ENCODE data around the gene DCDC2B. TPM values are rescaled to one million over a fixed set of nuclear protein-coding genes. Genes with fewer than 3 reads are reported as not detected.

Gene DCDC2B
- total and polyA plus RNA-seq, 2 of the 13 experiments (the other 11 are each of a cell fraction or from before 2014, with no cell fraction given), result not detected

DNA sequence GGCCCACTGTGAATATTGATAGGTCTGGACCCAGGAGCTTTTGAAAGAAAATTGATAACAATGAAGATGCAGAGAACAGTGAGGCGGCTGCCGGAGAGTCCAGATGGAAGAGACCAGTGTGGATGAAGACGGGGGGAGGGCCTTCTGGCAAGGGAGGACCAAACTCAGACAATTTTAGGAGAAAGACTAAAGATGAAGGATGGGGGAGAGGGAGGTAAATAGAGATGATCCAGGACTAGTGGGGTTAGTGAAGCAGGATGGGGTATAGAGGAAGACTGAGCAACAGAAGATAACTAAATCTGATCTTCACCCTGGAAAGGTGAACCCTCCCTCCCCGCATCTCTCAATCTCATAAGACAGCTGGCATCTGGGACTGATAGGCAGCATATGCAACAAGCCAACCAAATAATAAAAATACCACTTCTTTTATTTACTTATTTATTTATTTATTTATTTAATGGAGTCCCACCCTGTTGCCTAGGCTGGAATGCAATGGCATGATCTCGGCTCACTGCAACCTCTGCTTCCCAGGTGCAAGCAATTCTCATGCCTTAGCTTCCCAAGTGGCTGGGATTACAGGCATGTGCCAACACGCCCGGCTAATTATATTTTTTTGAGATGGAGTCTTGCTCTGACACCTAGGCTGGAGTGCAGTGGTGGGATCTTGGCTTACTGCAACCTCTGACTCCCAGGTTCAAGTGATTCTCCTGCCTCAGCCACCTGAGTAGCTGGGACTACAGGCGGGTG lies 23.8 kb downstream of the DCDC2B start:
- 96% methylated on average over 8 of the region's 8 CpGs for WGBS (ENCODE audit: low lambda C conversion rate)
- Histone ChIP-seq H3K4me3 (replicated peaks in 1 of 3; ENCODE audit: insufficient read depth in 1 of 3, low read depth in 2 of 3, low read length in 3 of 3) (no peak overlapping the region), H3K27ac (ENCODE audit: extremely low read length, insufficient read depth, low read length) (no peak overlapping the region), H3K36me3 (replicated peaks in 1 of 2; ENCODE audit: control insufficient read depth in 1 of 2, insufficient read depth in 2 of 2, low read length in 2 of 2) (peaks cover 15 to 28% of the 10 kb centered on the region in 2 experiments), H3K4me1 (ENCODE audit: insufficient read depth, low read length) (peaks cover 14% of the 10 kb centered on the region), H3K27me3 (ENCODE audit: control insufficient read depth in 1 of 2, insufficient read depth in 2 of 2, low read length in 2 of 2) (no peaks in the 10 kb centered on the region), H4K20me1 (ENCODE audit: insufficient read depth, low read length) (no peaks in the 10 kb centered on the region), H3K9me3 (ENCODE audit: low read length) (no peaks in the 10 kb centered on the region), H3K4me2 (ENCODE audit: low read depth, low read length) (no peak overlapping the region), H3K9ac (ENCODE audit: insufficient read depth, low read depth, low read length) (no peak overlapping the region), H3K79me2 (ENCODE audit: insufficient read depth, low read length) (no peaks in the 10 kb centered on the region), H2AFZ (ENCODE audit: low read length) (no peak overlapping the region)
- ChIA-PET POLR2A (interaction anchor here (1.3 to 2.6 kb wide), 2 partner anchors 9 to 18 kb away, joined by 4 to 8 read pairs; partner anchors contain the start of gene LCK), CTCF (ENCODE audit: low intra/inter-chr PET ratio, low total read pairs) (no interaction called here)
- in situ Hi-C loops (cut with HindIII; ENCODE audit: extremely low pct_ligation_motif_present, low pct_unique_long_range_greater_than_20kb) (no loop called here), intact Hi-C loops (cut with micrococcal nuclease; ENCODE audit: unreplicated experiment) (no loop called here)
- DNase-seq (ENCODE audit: low spot score) (no peak), ATAC-seq (no peak), FAIRE-seq (no peak)
- no TSS peak for BruUV-seq (replicated peaks)
- no peak for TF ChIP-seq ZNF891 (CRISPR knock-in tag; IDR thresholded peaks at IDR 0.05)

DNA sequence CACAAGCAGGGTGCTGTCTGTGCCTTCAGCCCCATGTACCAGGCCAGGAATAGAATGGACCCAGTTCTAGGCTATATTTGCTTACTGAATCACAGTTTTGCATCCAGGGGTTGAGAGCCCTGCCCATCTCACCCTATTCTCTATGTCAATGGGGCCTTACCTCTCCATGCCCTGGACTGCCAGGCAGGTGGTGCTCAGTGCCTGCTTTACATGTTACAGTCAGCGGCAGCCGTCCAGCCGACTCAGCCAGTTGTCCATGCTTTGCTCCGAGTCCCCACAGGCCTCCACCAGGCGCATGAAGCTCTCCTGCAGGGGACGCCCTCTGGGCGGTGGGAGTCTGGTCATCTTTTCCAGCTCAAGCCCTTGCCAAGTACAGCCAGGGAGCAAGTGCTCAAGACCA lies 25.9 kb downstream of the DCDC2B start:
- in situ Hi-C loops (cut with HindIII; ENCODE audit: extremely low pct_ligation_motif_present, low pct_unique_long_range_greater_than_20kb) (no loop called here), intact Hi-C loops (cut with micrococcal nuclease; ENCODE audit: unreplicated experiment) (no loop called here)
- no peak overlapping the region for H3K4me2 ChIP-seq (ENCODE audit: low read depth, low read length)
- no peak overlapping the region for H3K9ac ChIP-seq (ENCODE audit: insufficient read depth, low read depth, low read length)
- no peaks in the 10 kb centered on the region for H4K20me1 ChIP-seq (ENCODE audit: insufficient read depth, low read length)
- H3K36me3 ChIP-seq (replicated peaks in 1 of 2; ENCODE audit: control insufficient read depth in 1 of 2, insufficient read depth in 2 of 2, low read length in 2 of 2), result peaks cover 4 to 14% of the 10 kb centered on the region in 2 experiments; a peak in 4 of 5 replicates
- 93% methylated on average over 4 of the region's 7 CpGs for WGBS (ENCODE audit: low lambda C conversion rate)
- TF ChIP-seq FOXA3 (CRISPR knock-in tag; IDR thresholded peaks at IDR 0.05), result no peak
- no peak for TF ChIP-seq BHLHE40 (IDR thresholded peaks at IDR 0.05; ENCODE audit: low read length)
- TF ChIP-seq NRL (CRISPR knock-in tag; IDR thresholded peaks at IDR 0.05; ENCODE audit: borderline replicate concordance), result no peak
- no peak for TF ChIP-seq DPF2 (CRISPR knock-in tag; IDR thresholded peaks at IDR 0.05; ENCODE audit: borderline replicate concordance, low read depth)
- TF ChIP-seq ZNF7 (CRISPR knock-in tag; IDR thresholded peaks at IDR 0.05), result no peak
- peak; percentile 6; the same call in 1 of the 2 replicates for TF ChIP-seq STAG1 (CRISPR knock-in tag; IDR thresholded peaks at IDR 0.05)
- TF ChIP-seq, protein P1, sequence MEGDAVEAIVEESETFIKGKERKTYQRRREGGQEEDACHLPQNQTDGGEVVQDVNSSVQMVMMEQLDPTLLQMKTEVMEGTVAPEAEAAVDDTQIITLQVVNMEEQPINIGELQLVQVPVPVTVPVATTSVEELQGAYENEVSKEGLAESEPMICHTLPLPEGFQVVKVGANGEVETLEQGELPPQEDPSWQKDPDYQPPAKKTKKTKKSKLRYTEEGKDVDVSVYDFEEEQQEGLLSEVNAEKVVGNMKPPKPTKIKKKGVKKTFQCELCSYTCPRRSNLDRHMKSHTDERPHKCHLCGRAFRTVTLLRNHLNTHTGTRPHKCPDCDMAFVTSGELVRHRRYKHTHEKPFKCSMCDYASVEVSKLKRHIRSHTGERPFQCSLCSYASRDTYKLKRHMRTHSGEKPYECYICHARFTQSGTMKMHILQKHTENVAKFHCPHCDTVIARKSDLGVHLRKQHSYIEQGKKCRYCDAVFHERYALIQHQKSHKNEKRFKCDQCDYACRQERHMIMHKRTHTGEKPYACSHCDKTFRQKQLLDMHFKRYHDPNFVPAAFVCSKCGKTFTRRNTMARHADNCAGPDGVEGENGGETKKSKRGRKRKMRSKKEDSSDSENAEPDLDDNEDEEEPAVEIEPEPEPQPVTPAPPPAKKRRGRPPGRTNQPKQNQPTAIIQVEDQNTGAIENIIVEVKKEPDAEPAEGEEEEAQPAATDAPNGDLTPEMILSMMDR (CRISPR knock-in tag; IDR thresholded peaks at IDR 0.05), result peak; percentile 36
- no peak for TF ChIP-seq WIZ (CRISPR knock-in tag; IDR thresholded peaks at IDR 0.05)
- no peak overlapping the region for H3K27ac ChIP-seq (ENCODE audit: extremely low read length, insufficient read depth, low read length)
- ChIA-PET POLR2A (interaction anchor here (1.5 to 4.0 kb wide), 3 partner anchors 15 to 87 kb away, joined by 3 to 22 read pairs (median 6); partner anchors contain the start of gene LCK), CTCF (ENCODE audit: low intra/inter-chr PET ratio, low total read pairs) (no interaction called here)
- H3K27me3 ChIP-seq (ENCODE audit: control insufficient read depth in 1 of 2, insufficient read depth in 2 of 2, low read length in 2 of 2), result no peaks in the 10 kb centered on the region
- no TSS peak for BruUV-seq (replicated peaks)
- DNase-seq (ENCODE audit: low spot score) (no peak), ATAC-seq (peak; percentile 19; the same call in 2 of the 3 replicates), FAIRE-seq (no peak)
- H3K9me3 ChIP-seq (ENCODE audit: low read length), result no peaks in the 10 kb centered on the region
- peaks cover 14% of the 10 kb centered on the region for H3K4me1 ChIP-seq (ENCODE audit: insufficient read depth, low read length)
- H3K79me2 ChIP-seq (ENCODE audit: insufficient read depth, low read length), result no peaks in the 10 kb centered on the region
- H3K4me3 ChIP-seq (replicated peaks in 1 of 3; ENCODE audit: insufficient read depth in 1 of 3, low read depth in 2 of 3, low read length in 3 of 3), result no peak overlapping the region
- no peak overlapping the region for H2AFZ ChIP-seq (ENCODE audit: low read length)
